ENCODE data around the gene CHST11.

DNA sequence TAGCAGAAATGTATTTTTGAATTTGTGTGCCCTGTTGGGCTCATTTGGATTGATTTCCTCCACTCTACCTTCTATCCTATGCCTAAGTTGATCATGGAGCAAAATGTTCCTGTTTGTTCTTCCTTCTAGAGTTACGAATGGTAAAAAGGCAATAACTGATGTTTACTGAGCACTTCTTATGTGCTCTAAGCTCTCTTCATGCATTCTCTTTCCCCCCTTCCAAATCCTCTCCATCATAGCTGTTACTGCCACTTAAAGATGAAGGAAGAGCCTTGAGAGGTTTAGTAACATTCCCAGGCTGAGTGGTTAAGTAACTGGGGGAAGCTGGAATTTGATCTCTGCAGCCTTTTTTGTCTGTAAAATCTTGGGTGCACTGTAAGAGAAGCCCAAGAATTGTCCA is 60.1 kb downstream of the CHST11 start:
- no peak for TF ChIP-seq CTCF (IDR thresholded peaks at IDR 0.05; ENCODE audit: low read depth, low read length, poor library complexity, severe bottlenecking)
- TF ChIP-seq EZH2phosphoT487 (IDR thresholded peaks at IDR 0.05; ENCODE audit: borderline replicate concordance, low read length): no peak

Measured in DOHH2 (cell line).